Measurements from ENCODE around the gene ZNF511. TPM values are rescaled to one million over a fixed set of nuclear protein-coding genes. Genes with fewer than 3 reads are reported as not detected.
A peak's percentile ranks its signal among the peaks of the same experiment; 100 is the strongest.

Gene ZNF511
- total RNA-seq, 1 donor from 2014 or later, result 56.7 TPM

DNA sequence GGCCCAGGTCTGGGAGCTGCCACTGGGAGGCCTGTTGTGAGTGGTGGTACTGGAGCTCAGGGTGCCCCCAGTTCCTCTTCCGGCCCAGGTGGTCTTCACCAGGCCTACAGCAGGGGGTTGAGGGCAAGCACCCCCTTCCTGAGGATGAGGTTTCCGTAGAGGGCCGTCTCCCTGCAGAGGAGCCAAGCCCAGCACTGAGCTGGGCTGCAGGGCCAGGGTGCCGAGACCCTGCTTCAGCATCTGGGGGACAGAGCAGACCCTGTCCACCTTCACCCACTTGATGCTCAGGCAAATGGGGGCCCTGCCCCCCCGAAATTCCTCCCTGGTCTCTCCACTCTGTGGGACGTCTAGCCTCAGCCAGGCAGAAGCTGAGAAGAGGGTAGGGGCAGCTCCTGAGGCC is 46.6 kb downstream of the ZNF511 start:
- no peaks in the 10 kb centered on the region for H3K27me3 Mint-ChIP-seq
- H3K4me3 Mint-ChIP-seq, result no peak overlapping the region
- intact Hi-C loops (cut with micrococcal nuclease), result no loop called here
- H3K9me3 Mint-ChIP-seq, result no peaks in the 10 kb centered on the region
- no peak overlapping the region for H3K27ac Mint-ChIP-seq
- no peaks in the 10 kb centered on the region for H3K36me3 Mint-ChIP-seq (ENCODE audit: low read depth)
- H3K4me1 Mint-ChIP-seq, result peaks cover 11% of the 10 kb centered on the region
- ChIA-PET POLR2A (no interaction called here), CTCF (no interaction called here)
- no peak for DNase-seq
- TF ChIP-seq, protein P1, sequence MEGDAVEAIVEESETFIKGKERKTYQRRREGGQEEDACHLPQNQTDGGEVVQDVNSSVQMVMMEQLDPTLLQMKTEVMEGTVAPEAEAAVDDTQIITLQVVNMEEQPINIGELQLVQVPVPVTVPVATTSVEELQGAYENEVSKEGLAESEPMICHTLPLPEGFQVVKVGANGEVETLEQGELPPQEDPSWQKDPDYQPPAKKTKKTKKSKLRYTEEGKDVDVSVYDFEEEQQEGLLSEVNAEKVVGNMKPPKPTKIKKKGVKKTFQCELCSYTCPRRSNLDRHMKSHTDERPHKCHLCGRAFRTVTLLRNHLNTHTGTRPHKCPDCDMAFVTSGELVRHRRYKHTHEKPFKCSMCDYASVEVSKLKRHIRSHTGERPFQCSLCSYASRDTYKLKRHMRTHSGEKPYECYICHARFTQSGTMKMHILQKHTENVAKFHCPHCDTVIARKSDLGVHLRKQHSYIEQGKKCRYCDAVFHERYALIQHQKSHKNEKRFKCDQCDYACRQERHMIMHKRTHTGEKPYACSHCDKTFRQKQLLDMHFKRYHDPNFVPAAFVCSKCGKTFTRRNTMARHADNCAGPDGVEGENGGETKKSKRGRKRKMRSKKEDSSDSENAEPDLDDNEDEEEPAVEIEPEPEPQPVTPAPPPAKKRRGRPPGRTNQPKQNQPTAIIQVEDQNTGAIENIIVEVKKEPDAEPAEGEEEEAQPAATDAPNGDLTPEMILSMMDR (IDR thresholded peaks at IDR 0.05), result no peak
- no peak for ATAC-seq (ENCODE audit: low read depth)

DNA sequence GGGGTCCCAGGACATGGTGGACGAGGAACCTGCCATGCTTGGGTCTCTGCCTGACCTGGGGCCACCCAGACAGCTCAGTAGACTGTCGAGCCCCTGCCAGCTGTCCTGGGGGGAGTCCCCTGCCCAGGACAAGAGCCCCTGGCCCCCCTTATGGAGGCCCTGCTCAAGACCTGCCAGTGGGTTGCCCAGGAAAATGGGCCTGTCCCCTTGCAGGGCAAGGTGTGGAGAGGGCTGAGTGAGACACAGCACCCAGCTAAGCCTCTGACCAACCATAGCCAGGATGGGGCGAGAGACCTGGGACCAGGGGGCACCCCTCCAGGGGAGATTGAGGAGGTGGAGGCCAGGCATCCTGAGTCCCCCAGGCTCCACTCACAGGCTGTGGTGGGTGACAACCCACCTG is 47.3 kb downstream of the ZNF511 start:
- Mint-ChIP-seq H3K27me3 (no peaks in the 10 kb centered on the region), H3K4me1 (peaks cover 17% of the 10 kb centered on the region), H3K27ac (no peak overlapping the region), H3K9me3 (no peaks in the 10 kb centered on the region), H3K36me3 (ENCODE audit: low read depth) (no peaks in the 10 kb centered on the region), H3K4me3 (peak overlapping the region; percentile 64)
- ATAC-seq (ENCODE audit: low read depth) (no peak), DNase-seq (no peak)
- POLR2A ChIA-PET, result interaction anchor here (0.7 kb wide), 1 partner anchor 34 kb away, joined by 3 read pairs; no protein-coding TSS in a partner anchor
- CTCF ChIA-PET, result no interaction called here
- TF ChIP-seq, protein P1 (IDR thresholded peaks at IDR 0.05), result no peak
- intact Hi-C loops (cut with micrococcal nuclease), result loop anchor here (2.0 kb wide), 1 partner anchor 19 kb away; the partner anchor contains the start of gene CALY

DNA sequence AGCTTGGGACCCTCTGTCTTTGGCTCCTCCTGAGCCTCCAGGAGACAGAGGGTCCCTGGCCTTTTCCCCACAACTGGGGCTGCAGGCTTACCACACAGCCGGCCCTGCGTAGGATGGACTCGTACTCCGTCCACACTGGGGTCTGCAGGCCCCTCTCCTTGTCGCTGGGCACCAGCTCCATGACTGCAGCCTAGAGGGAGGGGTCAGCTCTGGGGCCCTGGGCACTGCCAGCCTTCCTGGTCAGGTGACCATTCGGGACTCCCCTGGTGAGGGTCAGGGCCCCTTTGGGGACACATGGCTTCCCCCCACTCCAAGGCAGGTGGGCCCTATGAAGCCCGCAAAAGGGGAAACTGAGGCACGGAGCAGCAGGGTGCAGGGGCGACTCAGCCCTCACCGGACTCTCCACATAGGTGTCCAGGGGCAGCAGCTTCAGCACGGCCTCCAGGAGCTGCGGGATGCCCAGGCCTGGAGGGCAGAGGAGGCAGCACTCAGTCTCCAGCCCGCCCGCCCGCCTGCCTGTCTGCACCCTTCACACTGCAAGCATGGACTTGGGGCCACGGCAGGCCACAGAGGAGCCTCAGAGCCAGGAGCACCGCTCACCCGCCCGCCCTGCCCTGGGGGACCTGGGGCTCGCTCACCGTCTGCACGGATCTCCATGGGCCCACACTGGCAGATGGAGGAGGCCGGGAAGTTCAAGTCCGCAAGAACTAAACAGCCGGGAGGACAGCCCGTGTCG is 48.0 kb downstream of the ZNF511 start:
- ATAC-seq (ENCODE audit: low read depth), result no peak
- intact Hi-C loops (cut with micrococcal nuclease), result loop anchor here (1.0 to 2.0 kb wide), 3 partner anchors 20 to 38 kb away; partner anchors contain the start of genes CALY, MTG1 and PAOX
- no peak for DNase-seq
- Mint-ChIP-seq H3K9me3 (no peaks in the 10 kb centered on the region), H3K27me3 (no peaks in the 10 kb centered on the region), H3K36me3 (ENCODE audit: low read depth) (no peaks in the 10 kb centered on the region), H3K4me3 (peak overlapping the region; percentile 79), H3K27ac (no peak overlapping the region), H3K4me1 (peaks cover 25% of the 10 kb centered on the region)
- ChIA-PET POLR2A (interaction anchor here (0.7 to 3.0 kb wide), 9 partner anchors 9 to 38 kb away, joined by 3 to 19 read pairs (median 8); partner anchors contain the start of genes CALY, ECHS1, MTG1 and PAOX), CTCF (no interaction called here)
- TF ChIP-seq, protein P1 (IDR thresholded peaks at IDR 0.05), result no peak

DNA sequence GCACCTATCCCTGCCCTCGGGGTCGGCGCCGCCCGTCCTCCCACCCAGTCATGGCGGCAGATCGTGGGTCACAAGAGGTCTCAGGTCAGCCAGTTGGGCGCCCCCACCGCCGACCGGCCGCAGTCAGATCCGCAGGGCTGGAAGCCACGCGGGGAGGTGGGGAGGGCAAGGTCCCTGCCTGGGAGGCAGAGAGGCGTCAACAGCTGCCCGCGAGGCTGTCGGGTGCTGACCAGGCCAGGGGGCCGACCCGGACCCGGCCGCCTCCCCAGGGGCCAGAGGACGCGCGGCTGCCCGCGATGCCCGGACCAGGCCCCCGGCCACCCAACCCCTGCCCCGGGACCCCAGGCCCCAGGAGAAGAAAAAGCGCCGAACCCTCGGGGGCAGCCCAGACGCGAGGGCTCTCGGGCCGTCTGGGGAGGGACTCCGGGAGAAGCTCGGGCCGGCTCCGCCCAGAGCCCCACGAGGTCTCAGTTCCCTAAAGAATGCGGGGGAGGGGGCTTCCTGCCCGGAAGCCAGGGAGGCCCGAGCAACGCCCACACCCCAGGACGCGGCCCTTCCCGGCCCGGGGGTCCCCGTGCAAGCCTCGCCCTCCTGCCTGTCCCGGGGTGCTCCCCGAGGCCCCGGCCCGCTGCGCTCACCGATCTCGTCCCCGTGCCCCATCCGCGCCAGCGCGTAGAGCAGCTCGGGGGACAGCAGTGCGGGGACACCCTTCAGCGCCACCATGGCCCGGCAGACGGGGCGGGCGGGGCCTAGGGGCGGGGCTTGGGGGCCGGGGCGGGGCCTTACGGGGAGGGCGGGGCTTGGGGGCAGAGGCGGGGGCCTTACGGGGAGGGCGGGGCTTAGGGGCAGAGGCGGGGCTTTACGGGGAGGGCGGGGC is 48.8 kb downstream of the ZNF511 start, which contains the start of gene FUOM:
Gene FUOM (minus strand): TSS at position 735 of the 877 bp plus-strand sequence. CDS start 12 bp downstream, at position 723.
- H3K4me1 Mint-ChIP-seq, result peaks cover 31% of the 10 kb centered on the region
- peaks cover 8% of the 10 kb centered on the region for H3K36me3 Mint-ChIP-seq (ENCODE audit: low read depth)
- intact Hi-C loops (cut with micrococcal nuclease), result loop anchor here (1.0 to 2.0 kb wide), 5 partner anchors 16 to 37 kb away; partner anchors contain the start of genes CALY, ECHS1, MTG1 and PAOX
- H3K9me3 Mint-ChIP-seq, result no peaks in the 10 kb centered on the region
- peak within 1 kb of the TSS; percentile 69 for H3K27ac Mint-ChIP-seq
- TF ChIP-seq, protein P1 (IDR thresholded peaks at IDR 0.05), result no peak
- CTCF ChIA-PET, result interaction anchor here (0.6 kb wide), 1 partner anchor 28 kb away, joined by 3 read pairs; no protein-coding TSS in a partner anchor
- DNase-seq (peak; percentile 82), ATAC-seq (ENCODE audit: low read depth) (peak; percentile 87)
- no peaks in the 10 kb centered on the region for H3K27me3 Mint-ChIP-seq
- H3K4me3 Mint-ChIP-seq, result peak within 1 kb of the TSS; percentile 80
- POLR2A ChIA-PET, result interaction anchor here (0.6 to 3.0 kb wide), 11 partner anchors 9 to 80 kb away, joined by 3 to 19 read pairs (median 8); partner anchors contain the start of genes CALY, ECHS1, MTG1 and PAOX

Data from activated B cell treated with CpG ODN at 0.5 μM for 24 hours (primary cell).